ENCODE measurements around the gene GLYATL1B.
A peak's percentile ranks its signal among the peaks of the same experiment; 100 is the strongest.
"Not testable (repeated sequence)": the region's sequence is repeated elsewhere in the genome, so short reads cannot be mapped to it uniquely, and the experiment has no call there.

The GLYATL1B gene

DNA sequence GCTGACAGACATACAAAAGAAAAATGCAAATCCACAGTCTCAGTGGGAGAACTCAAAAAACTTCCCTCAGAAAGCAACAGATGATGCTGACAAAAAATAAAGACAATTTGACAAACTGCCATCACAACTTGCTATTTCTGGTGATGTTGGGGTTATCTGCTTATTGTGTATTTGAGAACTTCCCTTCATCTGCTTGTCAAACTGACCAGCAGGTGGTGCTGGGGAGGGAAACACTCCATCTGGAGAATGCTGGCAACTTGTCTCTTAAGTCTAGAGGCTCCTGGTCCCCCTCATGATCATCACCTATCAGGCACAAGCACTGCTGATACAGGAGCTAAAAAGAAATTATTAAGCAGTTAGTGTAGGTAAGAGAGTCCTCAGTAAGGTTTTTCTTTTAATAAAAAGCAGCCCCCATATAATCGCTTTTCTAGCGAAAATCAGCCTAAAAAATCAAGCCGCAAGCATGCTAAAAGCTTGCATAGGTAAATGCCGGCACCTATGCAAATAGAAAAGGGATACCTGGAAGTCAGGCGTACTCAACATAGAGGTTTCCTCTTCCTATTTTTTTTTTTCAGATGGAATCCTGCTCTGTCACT is 11.1 kb downstream of the GLYATL1B start:
- DNase-seq: peak; percentile 47

DNA sequence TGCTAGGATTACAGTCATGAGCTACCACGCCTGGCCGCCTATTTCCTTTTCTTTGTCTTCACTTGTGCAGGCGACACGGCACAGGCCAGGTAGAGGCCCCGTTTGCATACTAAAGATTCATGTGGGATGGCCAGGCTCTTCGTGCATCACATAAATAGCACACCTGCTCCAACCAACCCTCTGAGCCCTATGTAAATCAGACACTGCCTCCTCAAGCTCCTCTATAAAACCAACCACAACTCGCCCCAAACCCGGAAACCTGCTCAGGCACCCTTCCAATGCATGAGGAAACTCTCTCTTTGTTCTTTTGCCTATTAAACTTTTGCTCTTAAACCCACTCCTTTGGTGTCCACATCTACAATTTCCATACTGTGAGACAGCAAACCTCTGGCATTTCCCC is 11.8 kb downstream of the GLYATL1B start:
- not testable (repeated sequence) for DNase-seq

DNA sequence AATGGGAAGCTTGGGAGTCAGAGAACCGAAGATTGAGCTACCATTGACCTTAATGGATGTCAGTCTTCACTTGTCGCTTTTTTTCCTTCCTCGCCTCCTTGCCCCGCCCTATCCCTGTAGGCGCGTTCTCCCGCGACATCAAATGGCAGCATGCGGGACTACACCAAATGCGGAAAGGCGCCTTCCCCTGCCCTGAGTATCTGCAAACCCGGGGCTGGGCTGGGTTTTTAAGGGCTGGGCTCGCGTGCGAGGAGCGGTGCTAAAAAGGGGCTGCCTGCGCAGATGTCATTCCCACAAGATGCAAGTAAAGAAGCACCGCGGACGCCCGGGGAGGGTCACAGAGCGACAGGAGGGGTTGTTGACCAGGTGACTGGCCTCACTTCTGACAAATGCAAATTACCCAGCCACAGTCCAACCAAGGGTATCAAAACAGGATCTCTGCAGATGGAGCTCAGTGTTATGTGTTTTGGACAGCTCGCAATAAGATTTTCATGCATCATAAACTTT is 16.2 kb downstream of the GLYATL1B start:
- peak; percentile 40 for DNase-seq

DNA sequence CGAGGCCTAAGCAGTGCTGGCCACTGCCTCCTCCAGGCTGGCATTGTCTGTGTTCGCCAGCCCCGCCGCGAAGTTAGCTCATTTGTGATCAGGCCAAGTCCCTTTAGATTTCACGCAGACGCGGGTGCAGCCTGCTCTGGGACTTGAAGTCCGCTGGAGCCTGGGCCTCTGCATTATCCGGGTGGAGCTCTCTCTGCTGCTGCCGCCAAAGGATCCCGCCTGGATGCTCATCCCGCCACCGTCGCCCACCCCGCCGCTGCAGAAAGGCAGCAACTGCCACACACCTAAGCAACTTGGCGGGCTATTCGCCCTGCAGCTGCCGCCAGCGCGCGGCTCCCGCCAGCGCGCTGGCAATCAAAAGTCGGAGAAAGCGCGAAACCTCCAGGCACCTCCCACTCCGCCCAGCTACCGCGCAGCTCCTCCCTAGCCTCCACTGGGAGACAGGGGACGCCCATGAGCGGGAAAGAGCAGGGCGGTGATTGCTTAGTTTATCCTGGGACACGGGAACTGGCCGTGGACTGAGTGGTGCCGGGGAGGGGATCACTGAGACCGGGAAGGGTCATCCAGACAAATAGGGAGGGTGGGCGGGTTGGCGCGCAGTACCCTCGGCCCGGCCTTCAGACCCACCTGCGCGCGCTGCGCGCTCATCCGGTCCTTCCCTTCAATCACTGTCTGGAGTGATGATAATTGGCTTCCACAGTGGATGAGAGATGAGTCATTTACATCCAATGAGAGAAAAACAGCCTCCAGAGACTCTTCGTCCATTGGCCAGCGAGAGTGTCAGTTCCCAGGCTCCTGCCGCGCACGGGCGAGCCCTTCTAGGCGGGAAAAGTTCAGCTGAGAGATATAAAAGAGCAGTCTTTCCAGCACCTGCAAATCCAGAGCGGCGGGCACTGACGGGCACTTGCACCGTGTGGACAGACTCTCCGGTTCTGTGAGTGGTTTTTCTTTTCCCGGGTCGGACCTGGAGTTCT is 20.5 kb downstream of the GLYATL1B start, which contains the start of gene FAM111B:
FAM111B (plus strand) TSS at position 875 of the 974 bp plus-strand sequence. CDS start 2,389 bp downstream, outside the sequence.
- peak; percentile 95 for DNase-seq

DNA sequence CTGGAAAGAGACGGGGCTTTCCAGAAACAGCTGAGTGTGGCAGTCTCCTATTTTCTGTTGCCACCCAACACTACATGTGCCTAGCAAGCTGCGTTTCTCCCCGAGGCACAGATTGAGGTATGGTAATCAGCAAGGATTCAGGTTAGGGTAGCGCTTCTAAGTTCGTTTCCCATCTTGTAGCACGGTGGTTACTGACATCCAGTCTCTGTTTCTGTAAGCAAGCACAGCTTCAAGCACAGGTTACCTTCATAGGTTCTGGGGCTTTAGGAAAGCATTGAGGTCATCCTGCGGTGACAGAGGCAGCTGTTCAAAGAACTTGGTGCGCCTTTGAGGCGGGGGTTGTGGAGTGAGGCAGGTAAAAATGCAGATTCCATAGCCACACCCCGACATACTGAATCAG is 21.6 kb downstream of the GLYATL1B start:
- not testable (repeated sequence) for DNase-seq

DNA sequence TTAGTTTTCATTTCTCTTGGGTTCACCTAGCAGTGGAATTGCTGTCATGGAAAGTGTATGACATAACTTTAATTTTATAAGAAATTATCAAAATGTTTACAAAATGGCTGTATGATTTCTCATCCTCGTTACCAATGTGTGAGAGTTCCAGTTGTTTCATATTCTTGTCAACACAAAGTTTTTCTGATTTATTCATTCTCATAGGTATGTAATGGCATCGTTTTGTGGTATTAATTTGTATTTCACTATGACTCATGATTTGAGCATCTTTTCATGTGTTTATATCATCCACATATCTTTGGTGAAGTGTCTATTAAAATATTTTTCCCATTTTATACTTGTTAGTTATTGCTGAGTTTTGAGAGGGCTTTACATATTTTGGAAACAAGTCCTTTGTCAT is 26.4 kb downstream of the GLYATL1B start:
- DNase-seq: peak; percentile 29

DNA sequence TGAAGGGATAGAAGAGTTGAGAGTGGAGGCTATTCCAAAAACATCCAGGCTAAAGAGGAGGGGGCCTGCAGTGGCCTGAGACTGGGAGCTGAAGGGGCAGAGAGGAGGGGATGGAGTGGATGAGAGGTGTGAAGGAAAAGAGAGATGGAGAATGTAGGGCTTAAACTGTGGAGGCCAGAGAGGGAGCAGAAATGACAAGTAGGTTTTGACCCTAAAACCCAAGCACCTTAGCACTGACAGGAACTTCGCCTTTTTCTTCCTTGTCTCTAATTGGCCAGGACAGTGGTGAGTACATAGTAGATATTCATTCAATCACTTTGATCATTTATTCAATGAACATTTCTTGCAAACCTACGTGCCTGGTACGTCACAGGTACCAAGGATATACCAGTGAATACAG is 28.2 kb downstream of the GLYATL1B start:
- DNase-seq: no peak

DNA sequence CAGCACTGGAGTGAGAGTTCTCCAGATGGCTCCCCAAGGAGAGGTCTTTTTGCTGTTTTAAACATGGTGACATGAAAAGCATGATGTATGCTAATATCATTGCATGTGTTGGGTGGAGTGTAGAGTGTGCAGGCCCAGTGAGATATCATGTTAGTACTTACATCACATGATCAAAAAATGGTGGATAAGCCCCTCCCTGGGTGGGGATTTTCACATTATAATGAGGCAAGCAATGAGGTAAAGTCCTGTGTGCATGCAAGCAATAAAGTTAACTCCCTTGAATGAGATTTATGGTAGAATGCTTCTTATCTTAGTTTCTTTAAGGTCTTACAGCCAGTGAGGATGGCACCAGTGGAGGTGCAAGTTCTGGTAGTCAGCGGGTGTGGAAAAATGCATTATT is 29.4 kb downstream of the GLYATL1B start:
- DNase-seq: no peak

DNA sequence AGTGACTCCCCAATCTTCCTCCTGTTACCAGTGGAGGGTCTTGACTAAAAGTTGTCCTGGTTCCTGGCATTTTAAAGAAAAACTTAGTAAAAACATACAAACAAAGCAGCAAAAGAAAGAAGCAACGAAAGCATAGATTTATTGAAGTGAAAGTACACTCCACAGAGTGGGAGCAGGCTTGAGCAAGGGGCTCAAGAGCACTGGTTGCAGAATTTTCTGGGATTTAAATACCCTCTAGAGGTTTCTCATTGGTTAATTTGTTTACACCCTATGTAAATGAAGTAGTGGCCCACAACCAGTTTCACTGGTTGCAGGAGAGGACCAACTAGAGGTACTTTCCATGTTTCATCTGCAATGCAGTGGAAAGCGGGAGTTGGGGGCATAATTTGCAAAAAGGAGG is 31.7 kb downstream of the GLYATL1B start:
- no peak for DNase-seq

DNA sequence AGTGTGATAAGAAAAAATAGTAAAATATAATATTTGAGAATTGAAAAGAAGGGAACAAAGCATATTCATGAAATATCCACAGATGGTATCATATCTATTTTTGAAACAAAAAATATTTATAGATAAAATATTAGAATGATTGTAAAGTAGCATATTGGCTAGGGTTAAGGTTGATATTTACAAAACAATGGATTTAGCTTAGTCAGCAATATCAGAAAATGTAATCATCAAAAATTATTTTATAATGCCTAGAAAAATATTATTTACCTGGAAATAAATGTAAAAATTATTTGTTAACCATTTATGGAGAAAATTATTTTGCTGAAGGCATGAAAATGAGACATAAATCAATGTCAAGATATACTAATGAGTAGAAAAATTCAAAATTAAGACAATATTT is 33.7 kb downstream of the GLYATL1B start:
- no peak for DNase-seq

DNA sequence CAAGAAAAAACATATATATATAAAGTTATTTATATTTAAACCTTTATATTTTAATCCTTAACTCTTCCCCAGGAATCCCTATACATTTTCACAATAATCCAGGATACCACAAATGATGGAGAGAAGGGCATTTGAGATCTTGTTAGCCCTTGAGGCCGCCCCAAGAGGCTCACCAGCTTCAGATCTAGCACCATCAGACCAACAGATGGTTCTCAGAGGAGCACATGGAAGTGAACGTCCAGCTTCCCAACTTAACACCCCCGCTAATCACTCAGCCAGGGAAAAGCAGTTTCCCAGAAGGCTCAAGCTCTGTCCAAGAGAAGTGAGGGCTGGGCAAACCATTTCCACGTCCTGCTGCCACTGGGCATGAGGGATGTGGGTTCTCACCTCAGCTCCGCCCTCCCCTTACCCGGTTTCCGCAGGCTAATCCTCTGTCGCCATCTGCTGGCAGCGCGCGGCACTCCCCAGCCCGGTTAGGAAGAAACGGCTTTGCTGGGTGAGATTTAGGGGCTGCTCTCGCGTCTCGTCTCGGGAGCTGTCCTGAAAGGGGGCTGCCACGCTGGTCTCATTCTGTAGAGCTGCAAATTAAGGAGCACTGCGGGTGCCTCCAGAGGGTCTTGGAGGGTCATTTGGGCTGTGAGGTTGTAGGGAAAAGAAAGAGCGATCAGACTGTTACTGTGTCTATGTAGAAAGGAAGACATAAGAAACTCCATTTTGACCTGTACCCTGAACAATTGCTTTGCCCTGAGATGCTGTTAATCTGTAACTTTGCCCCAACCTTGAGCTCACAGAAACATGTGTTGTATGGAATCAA is 49.7 kb downstream of the GLYATL1B start:
- DNase-seq: peak; percentile 72

DNA sequence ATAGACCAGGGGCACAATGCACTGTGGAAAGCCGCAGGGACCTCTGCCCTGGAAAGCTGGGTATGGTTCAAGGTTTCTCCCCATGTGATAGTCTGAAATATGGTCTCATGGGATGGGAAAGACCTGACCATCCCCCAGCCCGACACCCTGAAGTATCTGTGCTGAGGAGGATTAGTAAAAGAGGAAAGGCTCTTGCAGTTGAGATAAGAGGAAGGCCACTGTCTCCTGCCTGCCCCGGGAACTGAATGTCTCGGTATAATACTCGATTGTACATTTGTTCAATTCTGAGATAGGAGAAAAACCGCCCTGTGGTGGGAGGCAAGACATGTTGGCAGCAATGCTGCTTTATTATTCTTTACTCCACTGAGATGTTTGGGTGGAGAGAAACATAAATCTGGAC is 50.4 kb downstream of the GLYATL1B start:
- DNase-seq: not testable (repeated sequence)

DNA sequence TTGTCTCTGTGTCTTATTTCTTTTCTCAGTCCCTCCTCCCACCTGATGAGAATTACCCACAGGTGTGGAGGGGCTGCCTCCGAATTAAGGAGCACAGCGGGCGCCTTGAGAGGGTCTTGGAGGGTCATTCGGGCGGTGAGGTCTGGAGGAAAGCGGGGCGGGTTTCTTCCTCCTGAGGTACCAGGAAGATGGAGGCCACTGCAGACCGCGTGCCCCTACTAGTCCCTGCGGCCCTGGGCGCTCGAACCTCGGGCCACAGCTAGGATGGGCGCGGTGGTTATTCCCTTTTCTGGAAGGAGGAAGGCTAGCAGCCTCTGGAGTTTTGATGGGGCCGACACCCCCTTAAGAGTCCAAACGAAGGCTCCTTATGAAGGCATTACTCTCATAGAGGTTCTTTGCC is 51.1 kb downstream of the GLYATL1B start:
- no peak for DNase-seq

DNA sequence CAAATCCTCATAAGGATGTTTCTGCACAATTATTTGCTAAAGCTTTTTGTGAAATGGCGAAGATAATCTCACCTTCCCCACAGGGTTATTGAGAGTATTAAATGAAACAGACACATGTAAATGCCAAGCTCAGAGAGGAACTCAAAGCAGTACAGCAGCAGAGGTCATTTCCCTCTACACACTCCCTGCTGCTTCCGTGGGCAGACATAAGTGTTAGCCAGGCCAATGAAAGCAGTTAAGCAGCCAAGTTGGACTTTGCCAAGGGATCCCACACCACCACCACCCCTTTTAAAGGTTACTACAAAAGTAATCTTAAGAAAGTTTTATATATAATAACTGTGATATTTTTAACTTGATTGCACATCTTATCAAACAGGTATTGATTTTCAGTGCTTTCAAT is 52.5 kb downstream of the GLYATL1B start:
- DNase-seq: no peak

DNA sequence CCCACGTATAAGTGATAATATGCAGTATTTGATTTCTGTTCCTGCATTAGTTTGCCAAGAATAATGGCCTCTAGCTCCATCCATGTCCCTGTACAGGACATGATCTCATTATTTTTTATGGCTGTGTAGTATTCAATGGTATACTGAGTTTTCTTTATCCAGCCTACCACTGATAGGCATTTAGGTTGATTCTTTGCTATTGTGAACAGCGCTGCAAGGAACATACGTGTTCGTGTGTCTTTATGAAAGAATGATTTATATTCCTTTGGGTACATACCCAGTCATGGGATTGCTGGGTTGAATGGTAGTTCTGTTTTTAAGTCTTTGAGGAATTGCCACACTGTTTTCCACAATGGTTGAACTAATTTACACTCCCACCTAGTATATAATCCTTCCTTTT is 55.1 kb downstream of the GLYATL1B start:
- DNase-seq: no peak

DNA sequence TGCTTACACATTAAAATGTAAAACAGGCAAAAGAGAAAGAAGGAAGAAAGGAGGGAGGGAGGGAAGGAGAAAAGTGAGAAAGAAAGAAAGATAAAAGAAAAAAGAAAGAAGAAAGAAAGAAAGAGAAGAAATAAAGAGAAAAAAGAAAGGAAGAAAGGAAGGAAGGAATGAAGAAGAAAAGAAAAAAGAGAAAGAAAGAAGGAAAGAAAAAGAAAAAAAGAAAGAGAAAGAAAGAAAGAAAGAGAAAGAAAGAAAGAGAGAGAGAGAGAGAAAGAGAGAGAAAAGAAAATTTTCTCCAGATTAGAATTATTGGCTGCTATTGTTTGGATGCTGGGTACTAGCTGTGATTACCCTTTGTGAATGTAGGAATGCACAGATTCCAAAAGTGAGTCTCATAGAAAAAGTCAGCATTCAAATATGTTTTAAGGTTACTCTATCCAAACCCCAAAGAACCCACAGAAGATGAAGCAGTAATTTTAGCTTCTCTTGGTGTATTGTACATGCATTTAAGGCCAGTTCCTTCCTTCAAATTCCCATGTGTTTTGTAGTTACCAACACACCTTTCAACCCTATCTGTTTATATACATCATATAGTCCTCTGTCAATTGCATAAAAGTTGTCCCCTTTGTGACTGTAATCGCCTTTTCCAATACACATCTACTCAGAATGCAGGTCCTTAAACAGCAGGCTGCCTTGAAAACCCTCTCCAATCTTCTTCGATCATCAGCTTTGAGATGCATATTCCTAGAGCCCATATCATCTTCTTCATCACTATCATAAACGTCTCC is 55.8 kb downstream of the GLYATL1B start:
- DNase-seq: peak; percentile 59

DNA sequence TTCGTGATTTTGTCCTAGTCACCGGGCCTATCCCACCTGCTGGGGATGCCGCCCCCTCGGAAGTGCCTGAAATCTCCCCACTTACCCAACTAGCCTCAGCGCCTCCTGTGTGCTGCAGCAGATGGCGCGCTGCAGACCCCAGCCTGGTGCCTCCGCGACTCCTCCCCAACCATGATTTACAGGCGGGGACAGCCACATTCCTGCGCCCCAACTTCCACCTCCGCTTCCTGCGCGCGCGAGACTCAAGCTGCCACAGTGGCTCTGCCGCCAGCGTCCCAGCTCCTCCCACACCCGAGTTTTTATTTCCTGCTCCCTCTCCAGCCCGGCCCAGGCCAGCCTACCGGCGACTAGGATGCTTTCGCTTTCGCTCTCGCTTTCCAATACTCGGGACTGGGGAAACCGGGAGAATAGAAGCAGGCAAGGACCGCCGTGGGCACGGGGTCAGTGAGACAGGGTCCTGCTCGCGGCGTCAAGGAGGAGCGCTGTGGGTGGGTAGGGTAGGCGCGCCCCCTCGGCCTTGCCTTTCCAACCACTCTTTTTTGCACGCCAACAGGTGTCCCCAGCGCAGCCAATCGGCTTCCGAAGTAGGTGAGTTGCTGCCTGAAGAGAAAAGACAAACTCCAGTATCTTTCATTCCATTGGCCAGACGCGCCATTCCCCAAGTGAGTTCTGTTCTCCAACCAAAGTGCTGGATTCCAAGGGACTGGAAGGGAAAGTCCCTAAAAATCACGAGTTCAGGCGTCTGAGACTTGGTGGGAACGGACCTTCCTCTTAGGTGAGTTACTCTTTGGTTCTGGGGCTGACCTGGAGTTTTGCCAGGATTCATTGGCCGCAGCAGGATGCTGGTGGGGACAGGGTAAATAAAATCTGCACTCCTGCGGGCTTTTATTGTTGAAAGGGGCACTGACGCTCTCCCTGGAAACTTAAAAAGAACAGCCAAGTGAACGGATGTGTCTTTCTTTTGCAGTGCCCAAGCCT is 56.7 kb downstream of the GLYATL1B start, which contains the start of gene FAM111A:
FAM111A (plus strand) TSS at position 327 of the 978 bp plus-strand sequence. CDS start 6,017 bp downstream, outside the sequence.
- peak; percentile 89 for DNase-seq

DNA sequence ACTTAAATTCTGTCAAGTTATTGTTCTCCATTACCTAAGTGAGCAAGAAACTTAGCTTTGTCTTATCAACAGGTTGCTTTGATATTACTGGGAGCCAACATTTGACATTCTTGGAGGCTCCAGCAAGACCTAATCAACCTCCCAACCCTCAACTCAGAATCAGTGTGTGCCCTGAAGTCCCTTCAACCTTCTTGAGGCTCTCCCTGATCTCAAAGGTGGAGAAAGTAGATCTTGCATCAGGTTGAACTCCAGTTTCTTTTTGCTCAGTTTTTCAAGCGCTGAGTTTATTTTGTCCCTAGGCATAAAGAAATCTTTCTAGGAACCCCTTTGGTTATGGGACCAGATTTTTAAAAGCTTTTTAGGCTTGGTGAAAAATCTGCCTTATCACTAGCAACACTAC is 58.0 kb downstream of the GLYATL1B start:
- DNase-seq: no peak
